H9 (cell line): ENCODE measurements around the gene STAT1. TPM values are rescaled to one million over a fixed set of nuclear protein-coding genes. Genes with fewer than 3 reads are reported as not detected.
A peak's percentile ranks its signal among the peaks of the same experiment; 100 is the strongest.

ENCODE experiments used
- DNase-seq: peaks from one replicate; pipeline ENCODE4 v3.0.0-alpha.2; 2017
- H2AFZ ChIP-seq: one replicate; pipeline ENCODE4 v1.6.1; 2013; ENCODE audit warnings: mild to moderate bottlenecking, low read length, control low read depth, moderate library complexity
- H2AK5ac ChIP-seq: 2 replicates; pipeline ENCODE4 v1.6.1; 2013; ENCODE audit warnings: low read length, control low read depth, mixed read lengths; ENCODE audit not compliant: insufficient read length
- H2BK120ac ChIP-seq: one replicate; pipeline ENCODE4 v1.6.1; 2013; ENCODE audit warnings: low read depth, mild to moderate bottlenecking, low read length, control low read depth, inconsistent platforms; ENCODE audit not compliant: poor library complexity, severe bottlenecking
- H2BK12ac ChIP-seq: 2 replicates; pipeline ENCODE4 v1.6.1; 2013; ENCODE audit warnings: low read length, control low read depth, mixed read lengths, low read depth; ENCODE audit not compliant: insufficient read length
- H2BK15ac ChIP-seq: 2 replicates; pipeline ENCODE4 v1.6.1; 2013; ENCODE audit warnings: low read depth, low read length, control low read depth
- H2BK20ac ChIP-seq: one replicate; pipeline ENCODE4 v1.6.1; 2013; ENCODE audit warnings: low read depth, mild to moderate bottlenecking, low read length, control low read depth, inconsistent platforms; ENCODE audit not compliant: poor library complexity, severe bottlenecking
- H2BK5ac ChIP-seq: 2 replicates; pipeline ENCODE4 v1.6.1; 2013; ENCODE audit warnings: low read length, control low read depth, mixed read lengths; ENCODE audit not compliant: insufficient read length
- H3K14ac ChIP-seq: 2 replicates; pipeline ENCODE4 v1.6.1; 2013; ENCODE audit warnings: low read length, control low read depth; ENCODE audit not compliant: insufficient read depth
- H3K18ac ChIP-seq: 2 replicates; pipeline ENCODE4 v1.6.1; 2013; ENCODE audit warnings: low read depth, mild to moderate bottlenecking, mixed read lengths, low read length, control low read depth; ENCODE audit not compliant: insufficient read length
- H3K23ac ChIP-seq: 2 replicates; pipeline ENCODE4 v1.6.1; 2013; ENCODE audit warnings: low read length, control low read depth, mixed read lengths, low read depth; ENCODE audit not compliant: insufficient read length
- H3K23me2 ChIP-seq: 2 replicates; pipeline ENCODE4 v1.6.1; 2013; ENCODE audit warnings: low read depth, mild to moderate bottlenecking, mixed read lengths, low read length, control low read depth; ENCODE audit not compliant: insufficient read length, poor library complexity, severe bottlenecking
- H3K27ac ChIP-seq: 2 replicates; pipeline ENCODE4 v1.5.1; 2013; ENCODE audit warnings: low read length, control low read depth, mixed read lengths, low read depth; ENCODE audit not compliant: insufficient read length
- H3K27me3 ChIP-seq: 2 replicates; pipeline ENCODE4 v1.6.1; 2013; ENCODE audit warnings: low read length, control low read depth, inconsistent platforms; ENCODE audit not compliant: insufficient read depth
- H3K4ac ChIP-seq: 2 replicates; pipeline ENCODE4 v1.6.1; 2013; ENCODE audit warnings: low read depth, mild to moderate bottlenecking, control low read depth, inconsistent platforms, low read length, moderate library complexity
- H3K4me1 ChIP-seq: 2 replicates; pipeline ENCODE4 v1.6.1; 2013; ENCODE audit warnings: low read length, control low read depth, inconsistent platforms; ENCODE audit not compliant: insufficient read depth
- H3K4me2 ChIP-seq: 2 replicates; pipeline ENCODE4 v1.6.1; 2013; ENCODE audit warnings: low read length, control low read depth, mixed read lengths; ENCODE audit not compliant: insufficient read length, insufficient read depth
- H3K56ac ChIP-seq: 2 replicates; pipeline ENCODE4 v1.6.1; 2013; ENCODE audit warnings: low read depth, mild to moderate bottlenecking, mixed read lengths, low read length, control low read depth; ENCODE audit not compliant: insufficient read length
- H3K79me1 ChIP-seq: 2 replicates; pipeline ENCODE4 v1.6.1; 2013; ENCODE audit warnings: low read depth, mild to moderate bottlenecking, moderate library complexity, low read length, control low read depth, inconsistent platforms; ENCODE audit not compliant: insufficient read depth, poor library complexity, severe bottlenecking
- H3K79me2 ChIP-seq: 2 replicates; pipeline ENCODE4 v1.6.1; 2013; ENCODE audit warnings: low read length, control low read depth, inconsistent platforms; ENCODE audit not compliant: insufficient read depth
- H3K9ac ChIP-seq: 2 replicates; pipeline ENCODE4 v1.6.1; 2013; ENCODE audit warnings: low read length, control low read depth, mixed read lengths; ENCODE audit not compliant: insufficient read length; ENCODE audit errors: extremely low read depth
- H3K9me3 ChIP-seq: one replicate; pipeline ENCODE4 v1.6.1; 2013; ENCODE audit warnings: low read depth, low read length, inconsistent platforms; ENCODE audit not compliant: control insufficient read depth
- H3T11ph ChIP-seq: one replicate; pipeline ENCODE4 v1.6.1; 2013; ENCODE audit warnings: mild to moderate bottlenecking, low read length, control low read depth, inconsistent platforms
- H4K20me1 ChIP-seq: one replicate; pipeline ENCODE4 v1.6.1; 2013; ENCODE audit not compliant: control insufficient read depth, insufficient read length, insufficient read depth
- H4K5ac ChIP-seq: 2 replicates; pipeline ENCODE4 v1.6.1; 2013; ENCODE audit warnings: low read depth, mild to moderate bottlenecking, mixed read lengths, low read length, control low read depth; ENCODE audit not compliant: insufficient read length
- H4K8ac ChIP-seq: replicated peaks from 2 replicates; pipeline ENCODE4 v1.6.1; 2013; ENCODE audit warnings: low read length, control low read depth, mixed read lengths, low read depth; ENCODE audit not compliant: insufficient read length
- H4K91ac ChIP-seq: 2 replicates; pipeline ENCODE4 v1.6.1; 2013; ENCODE audit warnings: low read depth, mild to moderate bottlenecking, moderate library complexity, mixed read lengths, low read length, control low read depth; ENCODE audit not compliant: insufficient read length
- H3K27ac Mint-ChIP-seq, 3 experiments: 2 replicates in 2 of 3; 3 replicates in 1 of 3; pipeline ENCODE4 v1.8.0; 2020 to 2021; ENCODE audit warnings: mixed read lengths in 3 of 3, mild to moderate bottlenecking in 1 of 3, moderate library complexity in 1 of 3
- H3K27me3 Mint-ChIP-seq: 2 replicates; pipeline ENCODE4 v1.8.0; 2021; ENCODE audit warnings: low read depth, mild to moderate bottlenecking, moderate library complexity, mixed read lengths
- H3K36me3 Mint-ChIP-seq, 3 experiments: 2 replicates in 2 of 3; 3 replicates in 1 of 3; pipeline ENCODE4 v1.8.0; 2020 to 2021; ENCODE audit warnings: low read depth in 3 of 3, mixed read lengths in 3 of 3; ENCODE audit not compliant: insufficient read depth in 1 of 3
- H3K4me1 Mint-ChIP-seq, 2 experiments: 2 replicates each; pipeline ENCODE4 v1.8.0; 2020; ENCODE audit warnings: mixed read lengths in 2 of 2
- H3K4me3 Mint-ChIP-seq, 2 experiments: 2 replicates in 1 of 2; 3 replicates in 1 of 2; pipeline ENCODE4 v1.8.0; 2020 to 2021; ENCODE audit warnings: mild to moderate bottlenecking in 2 of 2, mixed read lengths in 2 of 2, moderate library complexity in 1 of 2
- H3K9me3 Mint-ChIP-seq, 2 experiments: 2 replicates in 1 of 2; 3 replicates in 1 of 2; pipeline ENCODE4 v1.8.0; 2020; ENCODE audit warnings: mild to moderate bottlenecking in 2 of 2, mixed read lengths in 2 of 2, moderate library complexity in 1 of 2
- CTCF ChIP-seq: fragments of 200-600 bp; sonication (generic); conservative IDR thresholded peaks from 3 replicates; pipeline ENCODE4 v1.8.0; 2021; ENCODE audit warnings: antibody characterized with exemption, mild to moderate bottlenecking
- WGBS: extraction: QIAGEN DNeasy Blood & Tissue Kit; methylation state at CpG from one replicate; pipeline ENCODE4 v1.1.7; 2013; ENCODE audit warnings: missing lambda C conversion rate, low lambda C conversion rate, mixed read lengths; ENCODE audit not compliant: insufficient read length; ENCODE audit errors: extremely low coverage; 5-methylcytosine and 5-hydroxymethylcytosine counted together
- total RNA-seq: library from RNA; stranded (reverse); gene quantifications from 2 replicates; pipeline ENCODE4 v1.2.1, GENCODE V29; 2021

STAT1 gene
- total RNA-seq, 1 experiment from 2014 or later: 48.1 TPM

DNA sequence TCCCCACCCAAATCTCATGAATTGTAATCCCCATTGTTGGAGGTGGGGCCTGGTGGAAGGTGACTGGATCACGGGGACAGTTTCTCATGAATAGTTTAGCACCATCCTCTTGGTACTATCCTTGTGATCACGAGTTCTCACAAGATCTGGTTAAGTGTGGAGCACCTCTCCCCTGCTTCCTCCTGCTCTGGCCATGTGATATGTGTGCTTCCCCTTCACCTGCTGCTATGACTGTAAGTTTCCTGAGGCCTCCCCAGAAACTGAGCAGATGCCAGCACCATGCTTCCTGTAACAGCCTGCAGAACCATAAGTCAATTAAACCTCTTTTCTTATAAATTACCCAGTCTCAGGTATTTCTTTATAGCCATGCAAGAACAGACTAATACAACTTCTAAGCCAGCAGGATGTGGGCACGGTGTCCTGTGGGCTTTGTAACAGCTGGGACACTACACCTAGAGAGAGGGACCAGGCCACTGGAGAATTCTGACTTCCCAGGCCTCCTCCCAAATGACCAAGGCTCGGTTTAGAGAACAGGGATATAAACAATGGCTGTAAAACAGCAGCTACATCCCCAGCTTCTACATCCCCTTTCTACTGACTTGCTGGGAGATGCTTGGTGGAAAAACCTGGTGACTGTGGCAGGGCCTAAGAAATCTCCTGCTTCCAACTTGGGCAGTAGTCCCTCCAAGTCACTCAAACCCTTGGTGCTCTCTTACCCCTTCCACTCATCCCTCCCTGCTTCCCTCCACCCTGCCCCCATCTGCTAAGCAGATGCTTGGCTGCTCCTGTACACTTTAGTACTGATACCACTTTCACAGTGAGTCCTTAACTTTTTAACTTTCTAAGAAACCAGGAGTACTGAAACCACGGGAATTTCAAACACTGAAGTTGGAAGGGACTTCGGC is 10.3 kb downstream of the STAT1 start:
- Mint-ChIP-seq H3K4me3 (no peak overlapping the region), H3K4me1 (no peaks in the 10 kb centered on the region), H3K9me3 (no peaks in the 10 kb centered on the region; a peak in 1 of 5 replicates), H3K27me3 (no peaks in the 10 kb centered on the region), H3K27ac (peak overlapping the region in 1 of 3 experiments; percentile 78; a peak in 1 of 7 replicates), H3K36me3 (peaks cover 33 to 89% (median 86%) of the 10 kb centered on the region in 3 experiments)
- Histone ChIP-seq H3K9ac (no peak overlapping the region), H2BK12ac (no peak overlapping the region), H2AK5ac (no peak overlapping the region), H3K9me3 (no peaks in the 10 kb centered on the region), H2BK15ac (no peak overlapping the region), H3K4me2 (no peak overlapping the region), H3K27ac (no peak overlapping the region), H2BK20ac (no peak overlapping the region), H4K20me1 (no peaks in the 10 kb centered on the region), H3K79me2 (no peaks in the 10 kb centered on the region), H2AFZ (no peak overlapping the region), H3K18ac (no peak overlapping the region), H4K5ac (no peak overlapping the region), H4K91ac (no peak overlapping the region), H3K4ac (no peak overlapping the region), H3K56ac (no peak overlapping the region), H4K8ac (no peak overlapping the region), H3K27me3 (no peaks in the 10 kb centered on the region), H3K4me1 (no peaks in the 10 kb centered on the region), H3T11ph (no peak overlapping the region), H3K14ac (no peak overlapping the region), H2BK5ac (no peak overlapping the region), H2BK120ac (no peak overlapping the region), H3K79me1 (no peaks in the 10 kb centered on the region), H3K23ac (no peak overlapping the region), H3K23me2 (no peaks in the 10 kb centered on the region)
- TF ChIP-seq CTCF: no peak
- DNase-seq: no peak
- no CpG with 5 or more reads among the region's 6 CpGs for WGBS
